ENCODE measurements around the gene RAB3IL1.

Gene RAB3IL1

DNA sequence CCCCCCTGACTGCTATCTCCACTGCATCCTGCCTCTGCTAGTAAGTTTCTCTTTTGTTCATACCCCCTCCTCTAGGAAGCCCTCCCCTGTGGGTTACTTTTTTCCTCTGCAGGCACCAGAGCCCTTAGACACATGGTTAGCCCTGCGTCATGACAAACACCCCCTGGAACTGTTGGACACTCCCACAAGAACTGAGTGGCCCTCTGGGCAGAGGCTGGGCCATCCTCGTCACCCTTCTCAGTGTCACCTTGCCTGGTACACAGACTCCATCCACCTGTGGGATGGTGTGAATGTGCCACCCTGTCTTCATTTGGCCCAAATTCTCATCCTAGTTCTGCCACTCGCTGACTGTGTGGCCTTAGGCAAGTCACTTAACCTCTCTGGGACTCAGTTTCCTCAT is 4.1 kb upstream of the RAB3IL1 start:
- DNase-seq (ENCODE audit: extremely low read depth in 1 of 2, low read depth in 1 of 2): no peak

DNA sequence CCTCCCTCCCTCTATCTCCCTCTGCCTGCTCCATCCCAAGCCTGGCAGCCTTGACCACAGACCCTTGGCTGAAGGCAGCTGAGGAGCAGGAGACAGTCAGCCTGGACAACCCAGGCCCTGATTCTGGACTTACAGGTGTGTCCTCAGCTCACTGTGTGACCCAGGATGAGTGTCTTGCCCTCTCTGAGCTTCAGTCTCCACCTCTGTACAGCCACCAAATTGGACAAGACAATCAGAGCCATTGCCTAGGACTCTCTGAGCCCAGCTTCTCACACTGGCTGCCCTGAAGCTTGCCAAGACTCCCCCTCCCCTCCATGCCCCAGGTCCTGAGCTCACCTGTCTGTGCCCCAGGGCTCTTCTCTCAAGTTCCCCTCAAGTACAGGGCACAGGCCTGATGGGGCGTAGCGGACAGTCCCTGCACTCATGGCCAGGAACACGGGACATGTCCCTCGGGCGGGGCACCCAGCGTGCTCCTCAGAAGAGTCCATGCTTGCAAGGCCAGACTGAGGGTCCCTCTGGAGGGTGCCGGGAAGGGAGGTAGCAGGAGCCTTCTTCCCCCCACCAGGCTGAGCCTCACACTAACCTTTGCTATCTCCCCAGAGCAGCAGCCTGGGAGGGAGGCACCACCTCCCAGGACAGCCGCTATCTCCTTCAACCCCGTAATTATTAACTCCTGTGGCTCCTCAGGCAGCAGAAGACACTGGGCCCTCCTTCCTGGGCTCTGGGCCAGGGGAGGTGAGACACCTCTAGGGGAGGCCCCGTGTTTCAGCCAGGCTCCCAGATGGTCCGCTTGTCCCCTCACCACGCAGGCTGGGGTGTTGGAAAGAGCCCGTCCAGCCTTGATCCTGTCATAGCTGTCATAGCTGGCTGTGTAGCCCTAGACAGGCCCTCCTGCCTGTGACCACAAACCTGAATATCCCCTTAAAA is 2.6 kb upstream of the RAB3IL1 start:
- DNase-seq (ENCODE audit: extremely low read depth in 1 of 2, low read depth in 1 of 2): no peak

DNA sequence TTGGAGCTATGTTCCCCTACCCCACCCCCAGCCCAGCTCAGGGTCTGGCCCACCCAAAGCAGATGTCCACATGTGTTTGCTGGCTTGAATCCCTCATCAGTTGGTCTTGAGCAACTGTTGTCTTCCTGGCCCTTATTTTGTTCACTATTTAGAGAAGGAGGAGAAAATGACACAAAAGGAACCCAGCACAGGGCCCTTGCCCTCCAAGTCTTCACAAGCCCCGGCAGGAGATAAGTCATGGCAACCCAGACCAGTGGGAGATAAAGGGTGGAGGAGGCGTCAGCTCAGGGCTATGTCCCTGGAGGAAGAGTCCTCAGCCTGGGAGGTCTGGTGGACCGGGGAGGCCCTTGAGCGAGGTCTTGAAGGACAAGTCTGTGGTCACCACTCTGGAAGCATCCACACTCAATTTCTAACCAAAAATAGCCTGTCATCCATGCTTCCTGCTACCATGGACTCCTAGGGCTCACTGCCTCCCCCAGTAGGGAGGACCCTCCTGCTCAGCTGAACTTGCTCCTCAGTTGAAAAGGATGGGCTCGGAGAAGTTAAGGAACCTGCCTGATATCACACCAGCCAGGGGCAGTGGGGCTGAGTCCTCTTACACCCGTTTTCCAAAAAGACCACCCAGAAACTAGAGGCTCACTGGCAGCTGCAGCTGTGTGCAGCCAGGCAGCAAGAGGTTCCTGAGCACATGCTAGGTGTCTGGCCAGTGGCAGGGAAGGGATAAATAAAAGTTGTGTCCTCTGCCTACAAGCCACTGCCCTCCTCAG is 1.8 kb upstream of the RAB3IL1 start:
- DNase-seq (ENCODE audit: extremely low read depth in 1 of 2, low read depth in 1 of 2): no peak

DNA sequence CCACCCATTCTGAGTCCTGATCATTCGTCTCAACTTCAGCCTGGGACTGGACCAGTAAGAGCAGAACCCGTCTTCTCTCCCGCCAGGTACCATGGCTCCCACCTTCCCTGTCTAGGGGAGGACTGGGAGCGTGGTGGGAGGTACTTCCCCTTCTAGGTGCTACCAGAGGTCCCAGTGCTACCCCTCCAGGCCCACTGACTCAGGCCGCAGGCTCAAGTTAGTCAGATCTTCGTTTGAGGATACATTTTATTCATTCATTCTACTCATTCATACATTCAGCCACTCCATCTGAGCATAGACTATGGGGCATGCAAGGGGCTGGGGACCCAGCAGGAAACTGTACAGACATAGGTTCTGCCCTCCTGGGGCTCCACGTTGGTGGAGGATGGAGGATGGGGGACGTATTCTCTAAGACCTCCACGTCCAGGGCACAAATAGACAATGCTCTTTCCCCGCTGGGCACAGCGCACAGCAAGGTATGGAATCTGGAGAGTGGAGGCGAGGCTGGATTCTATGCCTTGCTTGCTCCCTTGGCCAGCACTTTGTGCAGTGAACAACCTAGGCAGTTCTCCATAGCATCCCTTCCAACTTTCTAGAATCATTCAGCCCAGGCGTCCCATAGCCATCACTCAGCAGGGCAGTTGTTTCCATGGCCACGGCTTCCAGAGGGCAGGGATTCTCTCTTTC is 1.0 kb upstream of the RAB3IL1 start:
- DNase-seq (ENCODE audit: extremely low read depth in 1 of 2, low read depth in 1 of 2): no peak

DNA sequence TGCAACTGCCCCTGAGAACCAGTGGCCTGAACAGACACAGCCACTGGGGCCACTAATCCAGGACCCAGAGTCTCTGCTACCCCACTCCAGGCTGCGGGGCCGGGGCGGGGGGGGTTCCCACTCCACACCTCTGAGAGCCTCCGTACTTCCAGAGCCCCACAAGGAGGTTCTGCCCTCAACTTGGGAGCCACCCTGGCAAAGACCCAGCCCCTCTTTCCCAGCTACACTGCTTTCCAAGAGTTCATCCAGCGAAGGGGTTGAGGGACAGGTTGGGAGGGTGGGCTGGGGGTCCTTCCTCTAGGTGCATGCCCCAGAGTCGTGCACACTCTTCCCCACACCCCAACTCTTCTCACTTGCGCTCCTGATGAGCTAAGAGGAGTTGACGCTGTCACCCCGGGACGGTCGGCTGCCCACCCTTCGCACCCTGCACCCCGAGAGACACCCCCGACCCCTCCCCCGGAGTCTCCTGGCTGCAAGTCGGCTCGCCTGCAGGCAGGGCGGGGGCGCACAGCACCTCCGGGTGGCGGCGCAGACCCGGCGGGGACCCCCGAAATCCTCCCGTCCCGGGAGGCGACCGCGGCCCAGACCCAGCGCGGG is 531 bp downstream of the RAB3IL1 start:
- DNase-seq (ENCODE audit: extremely low read depth in 1 of 2, low read depth in 1 of 2): no peak

DNA sequence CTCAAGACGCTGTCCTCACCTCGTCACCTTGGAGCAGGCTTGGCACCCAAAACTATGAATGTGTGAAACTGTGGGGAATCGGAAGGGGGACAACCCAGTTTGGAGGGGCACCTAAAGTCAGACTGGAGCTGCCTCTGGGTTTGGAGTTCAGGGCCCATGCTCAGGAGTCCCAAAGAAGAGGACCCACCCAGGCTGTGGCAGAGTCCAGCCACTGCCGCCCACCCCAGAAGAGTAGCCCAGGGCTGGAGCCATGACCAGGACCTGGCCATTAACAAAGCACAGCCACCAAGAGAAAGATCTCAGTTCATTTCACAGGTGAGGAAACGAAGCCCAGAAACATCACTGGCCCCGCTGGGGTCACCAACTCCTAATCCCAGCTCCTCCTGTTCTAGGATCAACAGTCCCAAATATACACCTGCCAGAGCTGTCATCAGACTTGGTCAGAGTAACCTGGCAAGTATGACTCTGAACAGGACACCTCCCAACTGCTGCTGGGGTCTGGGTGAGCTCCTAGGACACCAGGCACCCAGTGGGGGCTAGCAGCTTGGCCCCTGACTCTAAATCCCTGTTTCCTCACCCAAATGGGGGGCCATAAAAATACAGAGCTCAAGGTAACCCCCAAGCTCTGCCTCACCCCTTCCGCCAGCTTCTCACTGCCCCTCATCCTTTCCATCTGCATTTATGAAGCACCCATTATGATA is 2.7 kb downstream of the RAB3IL1 start:
- DNase-seq (ENCODE audit: extremely low read depth in 1 of 2, low read depth in 1 of 2): no peak

DNA sequence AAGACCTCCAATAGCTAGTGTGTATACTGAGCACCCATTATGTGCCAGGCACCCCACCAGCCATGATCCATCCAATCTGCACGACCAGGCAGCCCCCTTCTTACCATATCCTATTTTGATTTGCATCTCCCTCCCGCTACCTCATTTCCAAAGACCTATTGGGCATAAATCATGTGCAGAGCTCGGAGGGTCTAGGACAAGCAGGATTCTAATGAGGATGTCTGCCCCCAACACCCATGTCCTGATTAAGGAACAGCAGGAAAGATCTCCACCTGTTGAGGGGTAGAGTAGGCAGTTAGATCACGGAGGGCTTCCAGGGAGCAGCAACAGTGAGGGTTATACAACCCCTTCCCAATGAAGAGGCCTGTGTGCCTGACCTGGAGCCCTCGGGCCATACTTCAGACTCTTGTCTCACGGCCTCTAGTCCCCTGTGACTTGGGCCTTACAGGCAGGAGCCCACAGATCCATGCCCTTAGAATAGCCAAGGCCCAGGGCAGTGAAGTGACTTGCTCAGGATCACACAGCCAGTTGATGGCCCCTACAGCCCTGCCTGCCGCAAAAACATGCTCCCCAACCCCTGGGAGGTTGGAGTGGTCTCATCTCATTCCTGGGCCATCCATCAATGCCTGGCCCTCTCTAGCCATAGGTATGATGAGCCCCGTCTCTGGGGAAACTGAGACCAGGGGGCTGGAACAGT is 3.5 kb downstream of the RAB3IL1 start:
- no peak for DNase-seq (ENCODE audit: extremely low read depth in 1 of 2, low read depth in 1 of 2)

DNA sequence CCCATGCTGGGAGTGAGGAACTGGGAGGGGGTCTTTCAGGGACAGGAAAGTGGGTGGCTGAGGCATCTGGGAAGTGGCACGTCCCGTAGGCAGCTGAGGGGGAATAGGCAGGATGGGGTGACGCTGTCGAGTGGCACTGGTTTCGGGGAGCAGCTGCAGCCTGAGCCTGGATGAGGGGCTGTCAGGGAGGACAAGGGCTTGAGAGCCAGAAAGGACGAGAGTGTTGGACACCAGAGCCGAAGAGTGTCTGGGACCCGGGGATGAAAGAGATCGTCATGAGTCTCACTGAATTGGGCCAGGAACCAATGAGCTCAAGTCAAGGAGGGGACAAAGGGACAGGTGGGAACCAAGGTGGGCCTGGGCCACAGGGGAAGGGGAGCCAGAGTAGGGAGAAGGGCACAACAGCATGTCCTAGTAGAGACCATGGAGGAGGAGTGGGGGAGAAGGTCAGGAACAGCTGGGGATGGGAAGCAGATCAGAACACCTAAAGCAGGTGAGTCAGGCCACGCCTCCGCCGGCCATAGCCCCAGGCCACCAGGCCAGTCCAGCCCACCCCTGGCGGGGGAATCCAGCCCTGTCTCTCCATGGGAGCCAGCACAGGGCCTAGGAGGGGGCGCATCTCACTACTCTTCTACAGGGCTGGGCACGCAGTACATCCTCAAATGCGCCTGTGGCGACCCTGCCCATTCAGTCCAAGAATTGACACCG is 4.2 kb downstream of the RAB3IL1 start:
- no peak for DNase-seq (ENCODE audit: extremely low read depth in 1 of 2, low read depth in 1 of 2)

DNA sequence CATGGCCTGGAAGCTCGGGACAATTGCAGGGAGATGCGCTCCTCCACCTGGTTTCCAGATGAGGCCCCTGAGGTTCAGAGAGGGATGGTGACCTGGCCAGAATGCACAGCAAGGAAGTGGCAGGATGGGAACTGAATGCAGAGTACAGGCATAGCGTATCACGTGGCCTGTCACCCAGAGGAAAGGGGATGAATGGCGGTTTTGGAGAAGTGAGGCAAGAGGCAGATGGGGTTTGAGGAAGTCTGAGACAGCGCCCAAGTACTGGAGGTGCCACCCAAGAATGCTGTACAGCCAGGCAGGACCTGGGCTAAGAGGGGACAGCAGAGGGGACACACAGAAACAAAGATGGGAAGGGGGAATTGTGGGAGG is 4.9 kb downstream of the RAB3IL1 start:
- no peak for DNase-seq (ENCODE audit: extremely low read depth in 1 of 2, low read depth in 1 of 2)

DNA sequence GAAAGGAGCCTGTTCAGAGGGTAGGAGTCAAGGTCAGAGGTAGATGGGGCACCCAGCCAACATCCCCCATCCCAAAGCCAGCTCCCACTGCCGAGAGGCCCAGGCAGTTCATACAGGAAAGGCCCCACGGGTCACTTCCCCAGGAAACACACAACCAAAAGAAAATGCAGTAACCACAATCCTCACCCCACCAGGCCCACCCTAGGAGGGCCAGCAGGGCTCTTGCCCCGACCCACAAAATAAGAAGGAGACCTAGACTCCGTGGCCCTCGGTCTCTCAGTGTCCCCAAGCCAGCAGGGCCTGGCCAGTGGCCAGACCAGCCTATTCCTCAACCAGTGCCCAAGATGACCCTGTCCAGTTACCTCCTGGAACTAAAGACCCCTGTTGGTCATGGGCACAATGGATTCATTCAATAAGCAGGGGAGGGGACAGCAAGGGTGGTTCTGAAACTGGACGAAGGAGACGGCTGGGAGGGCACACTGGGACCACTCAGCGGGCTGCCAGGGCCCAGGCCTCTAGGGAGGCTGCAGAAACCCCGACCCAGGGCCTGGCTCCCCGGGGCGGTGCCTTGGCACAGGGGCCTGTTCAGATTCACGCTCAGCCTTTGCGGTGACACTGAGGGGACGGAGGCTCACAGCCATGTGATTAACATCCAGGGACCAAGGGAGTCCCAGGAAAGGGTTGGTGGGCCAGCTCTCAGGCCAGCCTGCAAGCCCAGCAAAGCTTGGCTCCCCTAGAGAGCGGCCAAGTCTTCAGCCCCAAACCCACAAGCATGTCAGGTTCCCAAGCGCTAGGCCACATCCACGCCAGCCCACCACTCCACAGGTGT is 5.5 kb downstream of the RAB3IL1 start:
- DNase-seq (ENCODE audit: extremely low read depth in 1 of 2, low read depth in 1 of 2): no peak

DNA sequence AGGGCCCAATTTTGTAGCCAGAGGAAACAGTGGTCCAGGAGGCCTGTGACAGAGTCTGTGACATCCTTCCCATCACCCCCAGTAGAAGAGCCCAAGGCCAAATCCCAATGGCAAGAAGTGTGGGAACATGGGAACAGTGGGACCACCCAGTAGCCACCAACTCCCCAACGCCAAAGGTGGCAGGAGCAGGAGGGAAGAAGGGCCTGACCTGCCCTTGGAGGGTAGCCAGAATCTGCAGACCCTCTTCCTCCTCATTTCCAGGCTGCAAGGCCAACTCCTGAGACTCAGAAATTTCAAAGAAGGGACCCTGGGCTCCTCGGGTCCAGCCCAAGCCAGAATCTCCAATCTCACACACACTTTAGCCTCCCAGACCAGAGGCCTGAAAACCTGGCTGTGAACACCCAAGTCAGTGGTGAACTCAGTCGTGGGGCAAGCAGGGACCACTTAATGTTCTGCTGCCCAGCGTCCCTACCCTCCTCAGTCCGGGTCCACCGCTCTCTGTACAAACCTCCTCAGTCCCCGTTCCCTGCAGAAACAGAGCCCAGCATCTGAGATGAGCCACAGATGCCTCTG is 6.2 kb downstream of the RAB3IL1 start:
- DNase-seq (ENCODE audit: extremely low read depth in 1 of 2, low read depth in 1 of 2): no peak

DNA sequence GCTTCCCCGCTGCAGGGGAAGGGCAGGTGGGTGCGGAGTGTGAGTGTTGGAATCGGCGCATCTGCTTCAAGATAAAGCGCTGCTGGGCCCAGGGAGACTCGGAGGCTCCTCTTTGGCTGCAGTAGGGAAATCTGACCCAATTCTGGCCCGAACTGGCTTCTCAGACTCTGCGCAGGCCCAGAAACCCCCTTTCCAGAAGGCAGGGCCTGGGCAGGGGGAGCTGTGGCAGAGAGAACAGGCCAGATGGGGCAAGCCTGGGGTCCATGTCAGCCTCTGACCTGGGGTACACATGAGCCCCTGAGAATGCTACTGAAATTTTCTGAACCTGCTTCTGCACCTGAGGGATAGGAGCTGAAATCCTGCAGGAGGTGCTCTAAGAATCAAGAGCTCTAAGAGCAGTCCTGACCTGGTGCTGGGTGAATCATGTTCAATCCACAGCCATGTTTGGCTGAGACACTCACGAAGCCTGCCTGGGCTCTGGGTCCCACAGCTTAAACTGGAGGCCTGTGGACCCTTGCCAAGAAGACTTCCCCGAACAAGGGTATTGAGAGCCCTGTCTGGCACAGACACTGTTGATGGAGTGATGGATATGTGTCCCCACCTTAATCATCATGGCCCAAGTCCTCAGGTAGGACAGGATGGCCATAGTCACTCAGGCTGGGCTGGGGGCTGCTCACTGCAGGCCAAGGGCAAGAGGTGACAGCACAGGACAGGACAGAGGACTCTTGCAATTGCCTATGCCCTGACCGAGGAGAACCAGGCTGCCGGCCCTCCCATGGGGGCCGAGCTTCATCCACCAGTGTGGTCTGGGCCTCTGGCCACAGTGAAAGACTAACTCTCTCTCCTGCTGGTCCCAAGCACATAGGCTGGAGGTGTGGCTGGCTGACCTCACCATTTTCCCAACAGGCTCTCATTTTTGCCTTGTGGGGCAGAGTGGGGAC is 6.9 kb downstream of the RAB3IL1 start:
- no peak for DNase-seq (ENCODE audit: extremely low read depth in 1 of 2, low read depth in 1 of 2)

DNA sequence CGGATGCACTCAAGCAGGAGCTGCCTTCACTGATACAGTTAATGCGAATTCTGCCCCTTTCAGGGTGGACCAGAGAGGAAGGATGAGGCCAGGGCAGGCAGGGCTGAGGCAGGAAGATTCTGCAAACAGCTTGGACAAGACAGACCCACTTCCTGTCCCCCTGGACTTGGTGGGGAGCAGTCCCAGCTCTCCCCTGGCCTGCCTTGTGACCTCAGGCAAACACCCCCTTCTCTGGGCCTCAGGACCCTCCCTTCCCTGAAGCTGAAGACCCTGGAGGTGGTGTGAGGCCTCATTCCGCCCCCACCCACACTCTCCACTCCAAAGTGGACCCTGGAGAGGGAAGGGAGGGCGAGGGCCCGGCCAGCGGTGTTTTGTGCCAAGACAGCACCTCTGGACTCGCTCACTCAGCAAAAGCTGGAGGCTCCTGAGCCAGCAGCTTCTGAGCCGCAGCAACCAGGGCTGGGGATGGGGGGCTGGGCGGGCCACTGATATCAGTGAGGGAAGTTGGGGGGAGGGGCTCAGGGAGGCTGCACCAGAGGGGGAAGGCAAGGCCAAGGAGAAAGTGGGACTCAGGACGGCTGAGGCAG is 8.5 kb downstream of the RAB3IL1 start:
- DNase-seq (ENCODE audit: extremely low read depth in 1 of 2, low read depth in 1 of 2): no peak

DNA sequence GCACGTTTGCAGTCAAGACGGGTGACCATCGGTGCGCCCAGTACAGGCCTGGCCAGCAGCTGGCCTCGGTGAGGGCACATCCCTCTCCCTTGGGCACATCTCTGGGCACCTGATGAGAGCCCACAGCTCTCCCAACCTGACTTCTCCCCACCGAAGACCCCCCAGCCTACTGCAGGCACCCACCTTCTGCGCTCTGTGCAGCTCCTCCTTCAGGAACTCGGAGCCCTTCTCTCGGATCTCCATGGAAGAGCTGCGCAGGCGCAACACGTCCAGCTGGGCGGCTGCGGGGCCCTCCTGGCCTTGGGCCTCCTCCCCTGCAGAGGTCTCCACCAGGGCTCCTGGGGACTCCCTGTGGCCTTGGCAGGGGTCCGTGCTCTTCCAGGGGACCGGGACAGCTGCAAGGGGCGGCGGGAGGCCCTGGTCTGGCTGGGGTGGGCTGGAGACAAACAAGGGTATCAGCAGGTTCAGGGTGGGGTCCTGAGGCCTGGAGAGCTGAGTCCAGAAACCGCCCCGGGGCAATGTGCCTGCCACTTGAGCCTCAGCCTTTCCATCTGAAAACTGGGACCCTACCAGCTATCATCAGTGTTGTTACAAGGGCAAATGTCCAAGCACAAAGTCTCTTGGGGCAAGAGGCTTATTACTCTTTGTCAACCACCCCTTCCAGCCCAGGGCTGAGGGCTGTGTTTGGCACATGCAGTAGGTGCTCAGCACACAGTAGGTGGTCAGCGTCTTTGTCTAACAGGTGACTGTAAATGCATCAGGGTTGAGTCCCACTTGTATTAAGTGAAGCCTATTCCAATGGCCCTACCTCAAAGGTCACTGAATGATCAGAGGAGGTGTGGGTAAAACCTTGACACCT is 9.3 kb downstream of the RAB3IL1 start:
- no peak for DNase-seq (ENCODE audit: extremely low read depth in 1 of 2, low read depth in 1 of 2)

DNA sequence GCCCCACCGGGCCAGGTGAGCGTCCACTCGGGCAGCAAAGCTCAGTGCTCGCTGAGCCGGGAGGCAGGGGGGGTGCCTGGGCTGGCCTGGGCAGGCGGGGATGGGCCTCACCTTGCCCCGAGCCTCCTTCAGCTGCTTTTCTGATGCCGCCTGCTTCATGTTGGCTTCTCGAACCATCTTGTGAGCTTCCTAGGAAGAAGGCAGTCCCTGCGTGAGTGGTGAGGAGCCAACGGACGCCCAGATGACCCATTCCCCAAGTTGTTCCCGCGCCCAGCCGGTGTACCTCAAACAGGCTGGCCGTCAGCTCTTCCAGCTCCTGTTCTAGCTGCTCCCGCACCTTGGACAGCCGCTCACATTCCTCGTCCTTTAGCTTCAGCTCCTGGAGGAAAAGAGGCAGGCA is 10.1 kb downstream of the RAB3IL1 start:
- DNase-seq (ENCODE audit: extremely low read depth in 1 of 2, low read depth in 1 of 2): no peak

DNA sequence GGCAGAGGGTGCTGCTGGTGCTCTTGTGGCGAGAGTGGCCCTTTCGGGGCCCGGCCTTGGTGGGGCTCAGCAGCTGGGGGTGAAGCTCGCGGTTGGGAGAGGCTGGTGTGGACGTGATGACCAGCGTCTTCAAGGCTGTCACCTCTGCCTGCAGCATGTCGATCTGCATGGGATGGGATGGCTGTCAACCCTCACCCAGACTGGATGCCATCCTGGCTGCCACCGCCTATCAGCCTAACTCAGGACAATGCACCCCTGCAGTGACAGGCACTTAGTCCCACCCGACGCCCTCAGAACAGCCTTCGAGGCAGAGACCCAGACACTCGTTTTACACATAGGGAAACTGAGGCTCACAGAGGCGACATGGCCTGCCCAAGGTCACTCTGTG is 10.8 kb downstream of the RAB3IL1 start:
- DNase-seq (ENCODE audit: extremely low read depth in 1 of 2, low read depth in 1 of 2): no peak

Measured in activated CD8-positive, alpha-beta memory T cell treated with anti-CD3 and anti-CD28 coated beads for 1 hour (primary cell).